Lung (tissue), 12 donors: ENCODE results near the gene CCDC15. TPM values are rescaled to one million over a fixed set of nuclear protein-coding genes. Genes with fewer than 3 reads are reported as not detected.

ENCODE experiments used
- ATAC-seq: fragments of 200-7000 bp; cut with Tn5 transposase; one replicate; pipeline ENCODE4 v1.9.1; 2020; ENCODE audit warnings: moderate number of reproducible peaks; ENCODE audit not compliant: insufficient read depth, low FRiP score
- DNase-seq, 3 donors: peaks; one replicate each; pipeline ENCODE4 v3.0.0-alpha.2; 2013 to 2017
- H3K27ac ChIP-seq, 2 donors: one replicate each; pipeline ENCODE4 v1.5.1; 2013; ENCODE audit warnings: mild to moderate bottlenecking in 2 of 2, moderate library complexity in 2 of 2, control low read depth in 1 of 2, inconsistent platforms in 1 of 2, low read depth in 1 of 2, low read length in 1 of 2
- H3K27me3 ChIP-seq, 3 donors: one replicate each; pipeline ENCODE4 v1.5.1; 2013; ENCODE audit warnings: low read length in 2 of 3; ENCODE audit not compliant: control insufficient read depth in 3 of 3, insufficient read depth in 3 of 3
- H3K36me3 ChIP-seq, 4 donors: one replicate each; pipeline ENCODE4 v1.5.1; 2013; ENCODE audit warnings: low read length in 4 of 4, mild to moderate bottlenecking in 1 of 4, moderate library complexity in 1 of 4; ENCODE audit not compliant: control insufficient read depth in 4 of 4, insufficient read depth in 4 of 4
- H3K4me1 ChIP-seq, 5 donors: one replicate each; pipeline ENCODE4 v1.5.1; 2013; ENCODE audit warnings: low read length in 5 of 5, mild to moderate bottlenecking in 2 of 5, moderate library complexity in 1 of 5; ENCODE audit not compliant: control insufficient read depth in 5 of 5, insufficient read depth in 5 of 5
- H3K4me3 ChIP-seq: one replicate; pipeline ENCODE4 v1.5.1; 2013; ENCODE audit warnings: mild to moderate bottlenecking, control low read depth, moderate library complexity
- H3K9ac ChIP-seq, 2 donors: one replicate each; pipeline ENCODE4 v1.5.1; 2013; ENCODE audit warnings: low read length in 2 of 2, control low read depth in 1 of 2; ENCODE audit not compliant: insufficient read depth in 1 of 2
- H3K9me3 ChIP-seq, 4 donors: one replicate each; pipeline ENCODE4 v1.5.1; 2013; ENCODE audit warnings: low read length in 3 of 4, mild to moderate bottlenecking in 1 of 4, moderate library complexity in 1 of 4; ENCODE audit not compliant: control insufficient read depth in 4 of 4, insufficient read depth in 3 of 4
- CTCF ChIP-seq: IDR thresholded peaks from 2 replicates; pipeline ENCODE4 v1.5.1; 2012; ENCODE audit warnings: mild to moderate bottlenecking; ENCODE audit errors: control extremely low read depth, extremely low read depth
- WGBS, 2 donors: extraction: QIAGEN DNeasy Blood & Tissue Kit; methylation state at CpG; one replicate each; pipeline ENCODE4 v1.1.7; 2013; 5-methylcytosine and 5-hydroxymethylcytosine counted together
- polyA plus RNA-seq, 2 donors: library from polyadenylated mRNA; stranded (reverse); fragments of 200-250 nt; gene quantifications; one replicate each; pipeline ENCODE4 v1.2.1, GENCODE V29; 2013
- total RNA-seq, 2 donors: library from RNA; depleted of rRNA in 1 of 2; stranded (reverse); fragments of >200 nt in 1 of 2; gene quantifications; one replicate each; pipeline ENCODE4 v1.2.1, GENCODE V29; 2014 to 2021
- donor health status: control.
- donor health status: control.
- donor health status: Bipolar disorder and iron deficiency.
- donor health status: healthy.
- donor health status: DM: yes; HTN: yes; CAD: no.

Gene CCDC15
- total and polyA plus RNA-seq, 4 donors, result 0.65 to 5.1 (median 1.1) TPM

GRCh38 chr11:125070699-125071254, 116.8 kb downstream of the CCDC15 start:
- DNase-seq (peak in 2 of 3 donors; percentile 29 to 42), ATAC-seq (peak; percentile 86)
- peak overlapping the region in 1 of 2 donors; percentile 32 for H3K27ac ChIP-seq
- peaks cover 0 to 6% (median 0%) of the 10 kb centered on the region in 5 donors for H3K4me1 ChIP-seq
- no peak for TF ChIP-seq CTCF
- no peak overlapping the region for H3K9ac ChIP-seq
- 40 to 54% methylated on average over 7 of the region's 7 CpGs for WGBS, 2 donors
- no peak overlapping the region for H3K4me3 ChIP-seq
- no peaks in the 10 kb centered on the region for H3K9me3 ChIP-seq
- no peaks in the 10 kb centered on the region for H3K36me3 ChIP-seq
- peaks cover 0 to 5% (median 2%) of the 10 kb centered on the region in 3 donors for H3K27me3 ChIP-seq

- no peak overlapping the region for H3K9ac ChIP-seq
- ATAC-seq (no peak), DNase-seq (no peak)
- H3K27ac ChIP-seq, result peak overlapping the region in 1 of 2 donors; percentile 0
- H3K9me3 ChIP-seq, result no peaks in the 10 kb centered on the region
- TF ChIP-seq CTCF, result no peak
- no peak overlapping the region for H3K4me3 ChIP-seq
- 46 to 48% methylated on average over 5 of the region's 5 CpGs for WGBS, 2 donors
- no peaks in the 10 kb centered on the region for H3K27me3 ChIP-seq
- H3K36me3 ChIP-seq, result no peaks in the 10 kb centered on the region
- peaks cover 0 to 6% (median 0%) of the 10 kb centered on the region in 5 donors for H3K4me1 ChIP-seq
Observed at GRCh38 chr11:125071435-125071834, 117.4 kb downstream of the CCDC15 start.

- Histone ChIP-seq H3K27me3 (no peaks in the 10 kb centered on the region), H3K27ac (no peak overlapping the region), H3K4me3 (no peak overlapping the region), H3K36me3 (no peaks in the 10 kb centered on the region), H3K9me3 (no peaks in the 10 kb centered on the region), H3K9ac (no peak overlapping the region), H3K4me1 (peaks cover 0 to 6% (median 0%) of the 10 kb centered on the region in 5 donors)
- DNase-seq, result no peak
- 79 to 85% methylated on average over 6 of the region's 6 CpGs for WGBS, 2 donors
- no peak for ATAC-seq
- no peak for TF ChIP-seq CTCF
Observed at GRCh38 chr11:125071846-125072217, 117.8 kb downstream of the CCDC15 start.
